ENCODE measurements around the gene ZBTB7C. TPM values are rescaled to one million over a fixed set of nuclear protein-coding genes. Genes with fewer than 3 reads are reported as not detected.

The ZBTB7C gene
- polyA plus RNA-seq, 1 experiment, result not detected

GRCh38 chr18:48348739-48349138 lies 60.4 kb downstream of the ZBTB7C start:
- H3K27me3 ChIP-seq (ENCODE audit: control insufficient read depth, insufficient read depth, low read length), result peaks cover 11% of the 10 kb centered on the region
- ChIA-PET POLR2A (no interaction called here), CTCF (interaction anchor here (0.7 to 1.1 kb wide), 2 partner anchors 14 to 54 kb away, joined by 3 read pairs; no protein-coding TSS in a partner anchor)
- no peaks in the 10 kb centered on the region for H3K36me3 ChIP-seq (ENCODE audit: control insufficient read depth, insufficient read depth, low read length)
- DNase-seq (ENCODE audit: low read depth), result no peak
- no peak overlapping the region for H3K4me3 ChIP-seq (ENCODE audit: low read depth, low read length)
- no peak for TF ChIP-seq CTCF (IDR thresholded peaks at IDR 0.05; ENCODE audit: insufficient read depth, low read depth, low read length)

- ChIA-PET POLR2A (no interaction called here), CTCF (interaction anchor here (0.7 to 1.8 kb wide), 3 partner anchors 15 to 116 kb away, joined by 3 to 7 read pairs (median 3); no protein-coding TSS in a partner anchor)
- H3K4me3 ChIP-seq (ENCODE audit: low read depth, low read length), result no peak overlapping the region
- DNase-seq (ENCODE audit: low read depth), result no peak
- TF ChIP-seq CTCF (IDR thresholded peaks at IDR 0.05; ENCODE audit: insufficient read depth, low read depth, low read length), result no peak
- peaks cover 9% of the 10 kb centered on the region for H3K27me3 ChIP-seq (ENCODE audit: control insufficient read depth, insufficient read depth, low read length)
- no peaks in the 10 kb centered on the region for H3K36me3 ChIP-seq (ENCODE audit: control insufficient read depth, insufficient read depth, low read length)
Measured at GRCh38 chr18:48347756-48348326, 61.3 kb downstream of the ZBTB7C start.

- peak; percentile 50 for TF ChIP-seq CTCF (IDR thresholded peaks at IDR 0.05; ENCODE audit: insufficient read depth, low read depth, low read length)
- ChIA-PET CTCF (interaction anchor here (0.8 to 2.0 kb wide), 4 partner anchors 99 to 315 kb away, joined by 3 to 10 read pairs (median 4); no protein-coding TSS in a partner anchor), POLR2A (no interaction called here)
- Histone ChIP-seq H3K36me3 (ENCODE audit: control insufficient read depth, insufficient read depth, low read length) (no peaks in the 10 kb centered on the region), H3K4me3 (ENCODE audit: low read depth, low read length) (no peak overlapping the region), H3K27me3 (ENCODE audit: control insufficient read depth, insufficient read depth, low read length) (peaks cover 11% of the 10 kb centered on the region)
- DNase-seq (ENCODE audit: low read depth), result no peak
Measured at GRCh38 chr18:48345596-48345995, 63.6 kb downstream of the ZBTB7C start.

GRCh38 chr18:48342581-48342980 lies 66.6 kb downstream of the ZBTB7C start:
- ChIA-PET POLR2A (no interaction called here), CTCF (interaction anchor here (1.6 kb wide), 1 partner anchor 112 kb away, joined by 4 read pairs; no protein-coding TSS in a partner anchor)
- Histone ChIP-seq H3K36me3 (ENCODE audit: control insufficient read depth, insufficient read depth, low read length) (no peaks in the 10 kb centered on the region), H3K4me3 (ENCODE audit: low read depth, low read length) (no peak overlapping the region), H3K27me3 (ENCODE audit: control insufficient read depth, insufficient read depth, low read length) (peaks cover 14% of the 10 kb centered on the region)
- no peak for TF ChIP-seq CTCF (IDR thresholded peaks at IDR 0.05; ENCODE audit: insufficient read depth, low read depth, low read length)
- no peak for DNase-seq (ENCODE audit: low read depth)

GRCh38 chr18:48342125-48342524 lies 67.1 kb downstream of the ZBTB7C start:
- Histone ChIP-seq H3K27me3 (ENCODE audit: control insufficient read depth, insufficient read depth, low read length) (peaks cover 14% of the 10 kb centered on the region), H3K4me3 (ENCODE audit: low read depth, low read length) (no peak overlapping the region), H3K36me3 (ENCODE audit: control insufficient read depth, insufficient read depth, low read length) (no peaks in the 10 kb centered on the region)
- DNase-seq (ENCODE audit: low read depth), result no peak
- ChIA-PET POLR2A (no interaction called here), CTCF (interaction anchor here (1.6 kb wide), 1 partner anchor 112 kb away, joined by 4 read pairs; no protein-coding TSS in a partner anchor)
- TF ChIP-seq CTCF (IDR thresholded peaks at IDR 0.05; ENCODE audit: insufficient read depth, low read depth, low read length), result no peak
